Fibroblast of lung (primary cell): ENCODE measurements around the gene MGAT5.

ENCODE experiments used
- CTCF ChIP-seq, 2 donors: IDR thresholded peaks in 1 of 2; conservative IDR thresholded peaks in 1 of 2; 1 replicate in 1 of 2; 2 replicates in 1 of 2; pipeline ENCODE4 v1.5.1; 2011 to 2012; ENCODE audit warnings: low read length in 2 of 2, control low read depth in 1 of 2, inconsistent platforms in 1 of 2, low read depth in 1 of 2, mild to moderate bottlenecking in 1 of 2
- EZH2 ChIP-seq: IDR thresholded peaks from 2 replicates; pipeline ENCODE4 v1.5.1; 2012; ENCODE audit warnings: low read length, control low read depth, mild to moderate bottlenecking; ENCODE audit errors: missing control alignments

GRCh38 chr2:134379722-134380121 is 125.8 kb downstream of the MGAT5 start:
- TF ChIP-seq CTCF (conservative IDR thresholded peaks at IDR 0.05 in 1 of 2, IDR thresholded peaks at IDR 0.05 in 1 of 2; ENCODE audit: low read depth in 1 of 2, low read length in 2 of 2), result no peak
- TF ChIP-seq EZH2, result no peak
